CD4-positive, alpha-beta memory T cell (primary cell): ENCODE results near the gene PIEZO2. TPM values are rescaled to one million over a fixed set of nuclear protein-coding genes. Genes with fewer than 3 reads are reported as not detected.

Source experiments
- CTCF ChIA-PET: fragments of 350-600 bp; sonication (Branson Sonifier 250); formaldehyde crosslinking; loops from one replicate; lab custom pipeline; 2021; ENCODE audit warnings: inconsistent platforms; ENCODE audit not compliant: partially characterized antibody; lab: Charles Lee
- POLR2A ChIA-PET: fragments of 350-600 bp; sonication (Branson Sonifier 250); formaldehyde crosslinking; loops from one replicate; lab custom pipeline; 2021; ENCODE audit not compliant: partially characterized antibody; lab: Charles Lee
- DNase-seq, 5 donors: peaks; one replicate each; pipeline versions ENCODE4 v3.0.0 to v3.0.0-alpha.2; 2020 to 2022; ENCODE audit warnings: mixed read lengths in 1 of 5
- H3K27ac ChIP-seq: one replicate; pipeline ENCODE4 v1.7.0; 2013; ENCODE audit warnings: low read depth, low read length
- H3K27me3 ChIP-seq: 2 replicates; pipeline ENCODE4 v1.7.0; 2013; ENCODE audit warnings: mild to moderate bottlenecking, low read length, moderate library complexity; ENCODE audit not compliant: insufficient read depth
- H3K36me3 ChIP-seq: 2 replicates; pipeline ENCODE4 v1.7.0; 2013; ENCODE audit warnings: mild to moderate bottlenecking, low read length, moderate library complexity; ENCODE audit not compliant: insufficient read depth
- H3K4me1 ChIP-seq: 2 replicates; pipeline ENCODE4 v1.7.0; 2013; ENCODE audit warnings: mild to moderate bottlenecking, low read length, moderate library complexity; ENCODE audit not compliant: insufficient read depth
- H3K4me3 ChIP-seq, 2 donors: one replicate each; pipeline ENCODE4 v1.7.0; 2013; ENCODE audit warnings: low read length in 2 of 2, mild to moderate bottlenecking in 1 of 2
- H3K9me3 ChIP-seq, 2 donors: one replicate each; pipeline ENCODE4 v1.7.0; 2013; ENCODE audit warnings: low read length in 2 of 2, control low read depth in 1 of 2; ENCODE audit not compliant: control insufficient read depth in 1 of 2
- H3K27ac Mint-ChIP-seq, 7 donors: one replicate each; pipeline ENCODE4 v1.8.0; 2020 to 2021; ENCODE audit warnings: mixed read lengths in 7 of 7, mild to moderate bottlenecking in 6 of 7, inconsistent platforms in 3 of 7, moderate library complexity in 3 of 7
- H3K27me3 Mint-ChIP-seq, 2 donors: one replicate each; pipeline ENCODE4 v1.8.0; 2020 to 2021; ENCODE audit warnings: mixed read lengths in 2 of 2
- H3K36me3 Mint-ChIP-seq, 2 donors: one replicate each; pipeline ENCODE4 v1.8.0; 2020 to 2021; ENCODE audit warnings: mixed read lengths in 2 of 2, inconsistent platforms in 1 of 2, mild to moderate bottlenecking in 1 of 2
- H3K4me1 Mint-ChIP-seq, 4 donors: one replicate each; pipeline ENCODE4 v1.8.0; 2020 to 2021; ENCODE audit warnings: mixed read lengths in 4 of 4, mild to moderate bottlenecking in 1 of 4
- H3K4me3 Mint-ChIP-seq, 8 donors: one replicate each; pipeline ENCODE4 v1.8.0; 2020 to 2021; ENCODE audit warnings: mixed read lengths in 8 of 8, mild to moderate bottlenecking in 7 of 8, moderate library complexity in 6 of 8, inconsistent platforms in 3 of 8
- H3K9me3 Mint-ChIP-seq, 8 donors: one replicate each; pipeline ENCODE4 v1.8.0; 2020 to 2021; ENCODE audit warnings: mixed read lengths in 8 of 8, mild to moderate bottlenecking in 5 of 8, inconsistent platforms in 3 of 8, moderate library complexity in 1 of 8
- intact Hi-C: fragments of 100-400 bp; cut with micrococcal nuclease; formaldehyde crosslinking; loops from one replicate; pipeline ENCODE4 v1.15.1; 2023
- polyA plus RNA-seq, 2 donors: library from polyadenylated mRNA; unstranded; fragments of 300-500 nt; fragmentation: Illumina TruSeq; gene quantifications; one replicate each; pipeline ENCODE4 v1.2.3, GENCODE V29; 2021
- total RNA-seq, 2 experiments: library from RNA; stranded (reverse); gene quantifications; one replicate each; pipeline ENCODE4 v1.2.3, GENCODE V29; 2021

PIEZO2 gene
- total and polyA plus RNA-seq, 4 experiments from 2014 or later, result not detected

GRCh38 chr18:11066038-11066437 lies 83.3 kb downstream of the PIEZO2 start:
- intact Hi-C loops, result no loop called here
- Mint-ChIP-seq H3K4me3 (no peak overlapping the region), H3K9me3 (peaks cover 0 to 5% (median 0%) of the 10 kb centered on the region in 8 donors), H3K27ac (no peak overlapping the region), H3K4me1 (no peaks in the 10 kb centered on the region), H3K36me3 (no peaks in the 10 kb centered on the region), H3K27me3 (no peaks in the 10 kb centered on the region)
- no peaks in the 10 kb centered on the region for H3K27me3 ChIP-seq
- H3K9me3 ChIP-seq, result no peaks in the 10 kb centered on the region
- no peak for DNase-seq
- H3K36me3 ChIP-seq, result no peaks in the 10 kb centered on the region
- no peak overlapping the region for H3K27ac ChIP-seq
- CTCF ChIA-PET, result no interaction called here
- no peak overlapping the region for H3K4me3 ChIP-seq
- POLR2A ChIA-PET, result no interaction called here
- no peaks in the 10 kb centered on the region for H3K4me1 ChIP-seq

GRCh38 chr18:11064727-11065460 lies 84.5 kb downstream of the PIEZO2 start:
- Mint-ChIP-seq H3K4me1 (no peaks in the 10 kb centered on the region), H3K27ac (no peak overlapping the region), H3K9me3 (peaks cover 0 to 5% (median 0%) of the 10 kb centered on the region in 8 donors), H3K27me3 (no peaks in the 10 kb centered on the region), H3K4me3 (no peak overlapping the region), H3K36me3 (no peaks in the 10 kb centered on the region)
- ChIA-PET CTCF (no interaction called here), POLR2A (no interaction called here)
- no peaks in the 10 kb centered on the region for H3K27me3 ChIP-seq
- no peaks in the 10 kb centered on the region for H3K4me1 ChIP-seq
- no peaks in the 10 kb centered on the region for H3K9me3 ChIP-seq
- intact Hi-C loops, result no loop called here
- no peak overlapping the region for H3K4me3 ChIP-seq
- no peaks in the 10 kb centered on the region for H3K36me3 ChIP-seq
- H3K27ac ChIP-seq, result no peak overlapping the region
- no peak for DNase-seq

DNA sequence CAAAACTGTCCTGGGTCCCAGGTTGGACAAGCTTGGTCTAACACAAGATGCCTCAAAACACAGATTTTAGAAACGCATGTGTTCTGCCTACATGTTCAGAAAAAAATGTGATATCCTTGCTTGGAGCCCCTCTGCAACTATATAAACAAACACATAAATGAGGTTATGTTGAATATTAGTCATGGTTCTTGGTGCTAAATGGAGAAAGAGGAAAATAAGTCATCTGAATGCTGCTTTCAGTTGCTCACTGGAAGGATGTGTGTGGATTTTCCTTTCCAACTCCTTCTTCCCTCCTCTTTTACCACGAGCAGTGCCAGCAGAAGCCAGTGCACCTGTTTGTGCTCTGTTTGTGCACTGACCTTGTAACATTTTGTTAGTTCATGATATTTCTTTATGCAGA lies 85.3 kb downstream of the PIEZO2 start:
- Mint-ChIP-seq H3K4me1 (no peaks in the 10 kb centered on the region), H3K27ac (no peak overlapping the region), H3K9me3 (peaks cover 0 to 5% (median 0%) of the 10 kb centered on the region in 8 donors), H3K27me3 (no peaks in the 10 kb centered on the region), H3K36me3 (no peaks in the 10 kb centered on the region), H3K4me3 (no peak overlapping the region)
- CTCF ChIA-PET, result interaction anchor here (0.8 kb wide), 1 partner anchor 15 kb away, joined by 3 read pairs; no protein-coding TSS in a partner anchor
- H3K27me3 ChIP-seq, result no peaks in the 10 kb centered on the region
- no peaks in the 10 kb centered on the region for H3K9me3 ChIP-seq
- H3K4me1 ChIP-seq, result no peaks in the 10 kb centered on the region
- intact Hi-C loops, result no loop called here
- no peak overlapping the region for H3K27ac ChIP-seq
- no peak overlapping the region for H3K4me3 ChIP-seq
- DNase-seq, result no peak
- H3K36me3 ChIP-seq, result no peaks in the 10 kb centered on the region
- POLR2A ChIA-PET, result no interaction called here

DNA sequence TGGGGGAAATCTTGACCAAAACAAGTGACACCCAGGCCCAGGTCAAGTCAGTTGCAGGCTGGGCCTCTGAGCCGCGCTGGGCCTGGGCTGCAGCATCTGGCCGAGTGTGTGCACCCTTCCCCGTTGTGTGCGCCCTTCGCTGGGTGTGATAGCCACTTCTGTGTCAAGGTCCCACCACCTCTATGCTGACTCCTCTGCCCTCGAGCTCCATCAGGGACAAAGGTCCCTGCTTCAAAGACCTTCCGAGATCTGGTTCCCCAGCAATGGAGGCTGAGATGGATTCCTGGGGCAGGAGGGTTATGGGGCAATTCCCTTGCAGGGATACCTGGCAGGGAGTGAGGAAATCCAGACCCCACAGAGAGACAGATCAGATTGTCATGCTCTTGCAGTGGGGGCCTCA lies 93.6 kb downstream of the PIEZO2 start:
- CTCF ChIA-PET, result no interaction called here
- POLR2A ChIA-PET, result no interaction called here
- intact Hi-C loops, result no loop called here
- Mint-ChIP-seq H3K27ac (no peak overlapping the region), H3K4me1 (no peaks in the 10 kb centered on the region), H3K27me3 (no peaks in the 10 kb centered on the region), H3K4me3 (no peak overlapping the region), H3K36me3 (no peaks in the 10 kb centered on the region), H3K9me3 (peaks cover 0 to 3% (median 0%) of the 10 kb centered on the region in 8 donors)
- Histone ChIP-seq H3K4me1 (no peaks in the 10 kb centered on the region), H3K9me3 (no peaks in the 10 kb centered on the region), H3K36me3 (no peaks in the 10 kb centered on the region), H3K27ac (no peak overlapping the region), H3K27me3 (no peaks in the 10 kb centered on the region), H3K4me3 (no peak overlapping the region)
- DNase-seq, result no peak

DNA sequence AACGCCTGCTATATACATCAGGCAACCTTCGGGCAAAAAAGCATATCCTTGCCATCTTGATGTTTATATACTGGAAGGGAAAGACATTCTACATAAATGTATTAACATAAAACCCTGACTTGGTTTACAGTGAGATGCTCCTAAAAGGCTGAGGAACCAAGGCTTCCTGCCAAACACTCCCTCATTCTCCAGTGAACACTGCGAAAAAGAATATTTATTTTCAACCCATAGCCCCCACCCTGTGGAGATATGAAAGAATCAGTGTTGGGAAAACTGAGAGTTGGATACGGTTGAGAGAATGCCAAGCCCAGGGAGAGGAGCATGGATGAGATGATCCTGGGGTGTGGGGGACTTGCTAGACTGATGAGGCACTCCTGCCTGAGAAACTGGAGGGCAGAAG lies 94.9 kb downstream of the PIEZO2 start:
- no peaks in the 10 kb centered on the region for H3K4me1 ChIP-seq
- H3K27ac Mint-ChIP-seq, result no peak overlapping the region
- ChIA-PET POLR2A (no interaction called here), CTCF (interaction anchor here (0.7 kb wide), 1 partner anchor 15 kb away, joined by 3 read pairs; no protein-coding TSS in a partner anchor)
- no peak for DNase-seq
- H3K4me3 Mint-ChIP-seq, result no peak overlapping the region
- H3K27me3 ChIP-seq, result no peaks in the 10 kb centered on the region
- H3K27me3 Mint-ChIP-seq, result peaks cover 0 to 1% of the 10 kb centered on the region in 2 donors
- H3K4me3 ChIP-seq, result no peak overlapping the region
- no peak overlapping the region for H3K27ac ChIP-seq
- intact Hi-C loops, result no loop called here
- H3K9me3 Mint-ChIP-seq, result peaks cover 0 to 3% (median 0%) of the 10 kb centered on the region in 8 donors
- no peaks in the 10 kb centered on the region for H3K36me3 Mint-ChIP-seq
- no peaks in the 10 kb centered on the region for H3K36me3 ChIP-seq
- H3K9me3 ChIP-seq, result no peaks in the 10 kb centered on the region
- no peaks in the 10 kb centered on the region for H3K4me1 Mint-ChIP-seq

GRCh38 chr18:11053293-11053692 lies 96.1 kb downstream of the PIEZO2 start:
- Mint-ChIP-seq H3K27me3 (peaks cover 0 to 1% of the 10 kb centered on the region in 2 donors), H3K36me3 (no peaks in the 10 kb centered on the region), H3K4me1 (no peaks in the 10 kb centered on the region), H3K9me3 (peaks cover 0 to 2% (median 0%) of the 10 kb centered on the region in 8 donors), H3K4me3 (no peak overlapping the region), H3K27ac (no peak overlapping the region)
- Histone ChIP-seq H3K27ac (no peak overlapping the region), H3K9me3 (no peaks in the 10 kb centered on the region), H3K4me1 (no peaks in the 10 kb centered on the region), H3K27me3 (no peaks in the 10 kb centered on the region), H3K36me3 (no peaks in the 10 kb centered on the region), H3K4me3 (no peak overlapping the region)
- CTCF ChIA-PET, result no interaction called here
- DNase-seq, result no peak
- intact Hi-C loops, result no loop called here
- POLR2A ChIA-PET, result no interaction called here

DNA sequence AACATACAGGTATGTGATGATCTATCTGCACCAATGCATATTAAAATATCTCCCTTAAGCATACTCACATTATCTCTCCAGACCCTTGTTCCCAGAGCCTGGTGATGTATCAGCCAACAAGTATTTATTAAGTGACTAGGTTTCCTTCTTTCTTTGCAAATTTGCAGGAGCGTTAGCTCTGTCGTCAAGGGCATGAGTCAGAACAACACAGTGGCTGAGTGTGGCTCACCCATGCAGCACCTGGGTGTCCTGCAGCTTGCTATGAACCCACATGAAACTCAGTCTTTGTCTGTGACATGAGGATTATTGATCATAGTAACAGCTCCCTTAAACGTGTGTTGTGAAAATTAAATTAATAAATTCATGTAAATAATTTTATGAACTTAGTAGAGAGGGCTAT lies 96.6 kb downstream of the PIEZO2 start:
- Histone ChIP-seq H3K36me3 (no peaks in the 10 kb centered on the region), H3K27ac (no peak overlapping the region), H3K4me3 (no peak overlapping the region), H3K27me3 (no peaks in the 10 kb centered on the region), H3K9me3 (no peaks in the 10 kb centered on the region), H3K4me1 (no peaks in the 10 kb centered on the region)
- no peak overlapping the region for H3K27ac Mint-ChIP-seq
- H3K27me3 Mint-ChIP-seq, result peaks cover 0 to 1% of the 10 kb centered on the region in 2 donors
- intact Hi-C loops, result no loop called here
- DNase-seq, result no peak
- no peaks in the 10 kb centered on the region for H3K4me1 Mint-ChIP-seq
- CTCF ChIA-PET, result no interaction called here
- no peak overlapping the region for H3K4me3 Mint-ChIP-seq
- no peaks in the 10 kb centered on the region for H3K36me3 Mint-ChIP-seq
- no peaks in the 10 kb centered on the region for H3K9me3 Mint-ChIP-seq
- POLR2A ChIA-PET, result interaction anchor here (0.5 kb wide), 1 partner anchor 250 kb away, joined by 3 read pairs; no protein-coding TSS in a partner anchor
